OCI-LY3 (cell line): ENCODE measurements around the gene RPL14.
A peak's percentile ranks its signal among the peaks of the same experiment; 100 is the strongest.

ENCODE experiments used
- H2AFZ ChIP-seq: fragments of 200-600, 300-600 bp; shearing (Covaris generic); 2 replicates; pipeline ENCODE4 v1.6.0; 2014; ENCODE audit warnings: antibody characterized with exemption, low read depth, low read length
- H3K27ac ChIP-seq: fragments of 200-600, 300-600 bp; sonication (generic); 2 replicates; pipeline ENCODE4 v1.5.1; 2014; ENCODE audit warnings: mild to moderate bottlenecking, low read length, moderate library complexity, mixed read lengths
- H3K27me3 ChIP-seq: fragments of 200-600, 300-600 bp; sonication (generic); 2 replicates; pipeline ENCODE4 v1.6.1; 2014; ENCODE audit warnings: low read depth, low read length, mixed read lengths
- H3K36me3 ChIP-seq: fragments of 200-600, 300-600 bp; sonication (generic); replicated peaks from 2 replicates; pipeline ENCODE3; 2014; ENCODE audit warnings: low read depth, low read length, mixed read lengths
- H3K4me1 ChIP-seq: fragments of 300-600, 200-600 bp; sonication (generic); 2 replicates; pipeline ENCODE4 v1.6.1; 2014; ENCODE audit warnings: low read length, mixed read lengths
- H3K4me2 ChIP-seq: fragments of 200-600, 300-600 bp; sonication (generic); 2 replicates; pipeline ENCODE4 v1.6.1; 2014; ENCODE audit warnings: low read length, mixed read lengths
- H3K4me3 ChIP-seq: fragments of 300-600, 200-600 bp; sonication (generic); 2 replicates; pipeline ENCODE4 v1.5.1; 2014; ENCODE audit warnings: antibody characterized with exemption, mild to moderate bottlenecking, low read length, moderate library complexity
- H3K79me2 ChIP-seq: fragments of 300-600, 200-600 bp; shearing (Covaris generic); 2 replicates; pipeline ENCODE4 v1.6.1; 2014; ENCODE audit warnings: mild to moderate bottlenecking, low read length, mixed read lengths
- H3K9ac ChIP-seq: fragments of 300-600, 200-600 bp; shearing (Covaris generic); 2 replicates; pipeline ENCODE4 v1.6.0; 2014; ENCODE audit warnings: mild to moderate bottlenecking, low read length, moderate library complexity
- H3K9me3 ChIP-seq: fragments of 200-600, 300-600 bp; shearing (Covaris generic); 2 replicates; pipeline ENCODE4 v1.6.1; 2014; ENCODE audit warnings: low read length, mixed read lengths; ENCODE audit not compliant: insufficient read depth
- H4K20me1 ChIP-seq: fragments of 200-600, 300-600 bp; sonication (generic); 2 replicates; pipeline ENCODE4 v1.6.1; 2016; ENCODE audit warnings: low read length, mixed read lengths; ENCODE audit not compliant: insufficient read depth
- EZH2phosphoT487 ChIP-seq: fragments of 200-600 bp; shearing (Covaris generic); IDR thresholded peaks from 2 replicates; pipeline ENCODE4 v1.6.1; 2018; ENCODE audit warnings: antibody characterized with exemption, mixed run types, low read depth
- TF ChIP-seq, protein P1 (sequence below): fragments of 200-600, 300-600 bp; sonication (generic); IDR thresholded peaks from 2 replicates; pipeline ENCODE4 v1.5.1; 2014; ENCODE audit warnings: antibody characterized with exemption, low read length, low read depth

RPL14 gene

DNA sequence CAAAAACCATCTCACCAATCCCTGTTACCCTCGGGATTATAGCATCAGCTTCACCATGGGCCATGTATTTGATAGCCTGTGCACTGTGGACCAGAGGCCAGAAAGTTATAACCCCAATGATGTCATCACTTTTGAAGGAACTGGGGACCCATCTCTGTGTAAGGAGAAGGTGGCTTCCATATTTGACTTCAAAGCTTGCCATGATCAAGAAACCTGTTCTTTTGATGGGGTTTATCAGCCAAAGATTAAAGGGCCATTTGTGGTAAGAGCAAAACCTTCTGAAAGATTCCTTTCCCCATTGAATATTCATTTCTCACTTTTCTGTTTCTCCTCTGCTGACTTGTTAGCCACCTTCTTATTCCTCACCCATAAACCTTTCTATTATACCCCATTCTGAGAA, 34.3 kb upstream of the RPL14 start:
- Histone ChIP-seq H3K27ac (no peak overlapping the region), H3K4me3 (no peak overlapping the region), H3K4me1 (no peaks in the 10 kb centered on the region), H3K4me2 (no peak overlapping the region), H3K27me3 (peaks cover 2% of the 10 kb centered on the region), H3K9me3 (no peaks in the 10 kb centered on the region), H3K36me3 (no peaks in the 10 kb centered on the region), H4K20me1 (no peaks in the 10 kb centered on the region), H3K79me2 (no peaks in the 10 kb centered on the region), H2AFZ (no peak overlapping the region), H3K9ac (no peak overlapping the region)
- no peak for TF ChIP-seq EZH2phosphoT487

DNA sequence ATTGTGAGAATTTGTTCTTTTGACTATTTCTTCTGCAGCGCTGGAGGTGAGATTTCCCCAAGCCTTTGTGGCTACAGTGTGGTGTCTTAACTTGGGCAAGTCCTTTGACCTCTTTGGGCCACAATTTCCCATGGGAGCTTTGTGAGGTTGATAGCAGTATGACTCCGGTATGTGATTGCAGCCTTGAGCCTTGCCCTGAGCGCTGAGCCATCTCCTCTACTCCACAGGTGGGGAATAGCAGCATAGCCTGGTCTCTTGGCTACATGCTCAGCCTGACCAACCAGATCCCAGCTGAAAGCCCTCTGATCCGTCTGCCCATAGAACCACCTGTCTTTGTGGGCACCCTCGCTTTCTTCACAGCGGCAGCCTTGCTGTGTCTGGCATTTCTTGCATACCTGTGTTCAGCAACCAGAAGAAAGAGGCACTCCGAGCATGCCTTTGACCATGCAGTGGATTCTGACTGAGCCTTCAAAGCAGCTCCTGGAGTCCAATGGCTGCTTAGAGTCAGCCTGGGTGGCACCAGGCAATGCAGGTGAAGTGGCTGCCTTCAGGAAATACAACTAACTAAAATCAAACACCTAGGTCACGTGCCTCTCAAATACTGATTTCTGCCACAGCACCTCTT, 30.0 kb upstream of the RPL14 start:
- no peak overlapping the region for H3K9ac ChIP-seq
- TF ChIP-seq, protein P1, sequence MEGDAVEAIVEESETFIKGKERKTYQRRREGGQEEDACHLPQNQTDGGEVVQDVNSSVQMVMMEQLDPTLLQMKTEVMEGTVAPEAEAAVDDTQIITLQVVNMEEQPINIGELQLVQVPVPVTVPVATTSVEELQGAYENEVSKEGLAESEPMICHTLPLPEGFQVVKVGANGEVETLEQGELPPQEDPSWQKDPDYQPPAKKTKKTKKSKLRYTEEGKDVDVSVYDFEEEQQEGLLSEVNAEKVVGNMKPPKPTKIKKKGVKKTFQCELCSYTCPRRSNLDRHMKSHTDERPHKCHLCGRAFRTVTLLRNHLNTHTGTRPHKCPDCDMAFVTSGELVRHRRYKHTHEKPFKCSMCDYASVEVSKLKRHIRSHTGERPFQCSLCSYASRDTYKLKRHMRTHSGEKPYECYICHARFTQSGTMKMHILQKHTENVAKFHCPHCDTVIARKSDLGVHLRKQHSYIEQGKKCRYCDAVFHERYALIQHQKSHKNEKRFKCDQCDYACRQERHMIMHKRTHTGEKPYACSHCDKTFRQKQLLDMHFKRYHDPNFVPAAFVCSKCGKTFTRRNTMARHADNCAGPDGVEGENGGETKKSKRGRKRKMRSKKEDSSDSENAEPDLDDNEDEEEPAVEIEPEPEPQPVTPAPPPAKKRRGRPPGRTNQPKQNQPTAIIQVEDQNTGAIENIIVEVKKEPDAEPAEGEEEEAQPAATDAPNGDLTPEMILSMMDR, result no peak
- no peak for TF ChIP-seq EZH2phosphoT487
- H2AFZ ChIP-seq, result no peak overlapping the region

DNA sequence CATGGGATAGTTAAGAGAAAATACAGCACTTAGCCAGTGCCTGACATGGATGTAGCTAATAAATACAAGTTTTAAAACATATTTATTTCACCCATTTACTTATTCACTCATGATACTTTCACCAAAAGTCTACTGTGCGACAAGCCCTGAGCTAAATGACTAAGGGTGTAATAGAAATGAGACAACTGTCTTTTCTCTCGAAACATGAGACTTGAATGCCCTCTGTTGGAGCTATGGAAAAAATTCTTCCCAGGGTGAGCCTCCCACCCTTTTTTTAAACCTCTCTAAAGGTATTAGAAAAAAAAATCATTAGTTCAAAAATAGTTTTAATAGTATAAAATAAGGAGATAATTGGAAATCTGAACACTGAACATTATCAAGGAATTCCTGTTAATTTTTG, 24.3 kb upstream of the RPL14 start:
- H2AFZ ChIP-seq, result no peak overlapping the region
- H3K9ac ChIP-seq, result no peak overlapping the region

More for the DNA sequence above, 30.0 kb upstream of the RPL14 start:
- H3K4me1 ChIP-seq, result no peaks in the 10 kb centered on the region
- H3K79me2 ChIP-seq, result no peaks in the 10 kb centered on the region
- no peaks in the 10 kb centered on the region for H3K27me3 ChIP-seq
- H3K4me2 ChIP-seq, result no peak overlapping the region
- H3K27ac ChIP-seq, result no peak overlapping the region
- no peaks in the 10 kb centered on the region for H4K20me1 ChIP-seq
- no peaks in the 10 kb centered on the region for H3K9me3 ChIP-seq
- H3K36me3 ChIP-seq, result no peaks in the 10 kb centered on the region
- no peak overlapping the region for H3K4me3 ChIP-seq

DNA sequence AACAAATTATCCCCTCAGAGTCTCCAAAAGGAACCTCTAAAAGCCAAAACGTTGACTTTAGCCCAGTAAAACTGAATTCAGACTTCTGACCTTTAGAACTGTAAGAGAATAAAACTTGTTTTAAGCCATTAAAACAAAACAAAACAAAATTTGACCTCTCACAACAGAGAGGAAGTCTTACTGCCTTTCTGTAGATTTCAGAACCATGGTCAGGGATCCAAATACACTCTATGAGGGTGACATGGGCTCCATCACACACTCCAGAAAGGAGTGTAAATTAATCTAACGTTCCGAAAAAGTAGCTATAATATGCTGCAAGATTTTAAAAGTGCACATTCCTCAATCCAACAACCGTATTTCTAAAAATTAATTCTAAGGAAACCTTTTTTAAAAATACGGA, 19.2 kb upstream of the RPL14 start:
- no peaks in the 10 kb centered on the region for H4K20me1 ChIP-seq
- H3K9ac ChIP-seq, result no peak overlapping the region
- H3K79me2 ChIP-seq, result no peaks in the 10 kb centered on the region
- H3K4me2 ChIP-seq, result no peak overlapping the region
- no peaks in the 10 kb centered on the region for H3K9me3 ChIP-seq
- H3K27me3 ChIP-seq, result no peaks in the 10 kb centered on the region
- no peak overlapping the region for H2AFZ ChIP-seq
- TF ChIP-seq, protein P1, result no peak
- TF ChIP-seq EZH2phosphoT487, result no peak
- no peaks in the 10 kb centered on the region for H3K36me3 ChIP-seq
- H3K27ac ChIP-seq, result no peak overlapping the region
- no peak overlapping the region for H3K4me3 ChIP-seq
- no peaks in the 10 kb centered on the region for H3K4me1 ChIP-seq

More for the DNA sequence above, 24.3 kb upstream of the RPL14 start:
- TF ChIP-seq EZH2phosphoT487, result no peak
- TF ChIP-seq, protein P1, result 0 out of 2 replicates have a peak, but pooled peaks have one; percentile 7
- no peak overlapping the region for H3K4me2 ChIP-seq
- H3K79me2 ChIP-seq, result no peaks in the 10 kb centered on the region
- no peaks in the 10 kb centered on the region for H3K4me1 ChIP-seq
- no peaks in the 10 kb centered on the region for H3K27me3 ChIP-seq
- H3K36me3 ChIP-seq, result no peaks in the 10 kb centered on the region
- H3K27ac ChIP-seq, result no peak overlapping the region
- no peaks in the 10 kb centered on the region for H3K9me3 ChIP-seq
- no peak overlapping the region for H3K4me3 ChIP-seq
- H4K20me1 ChIP-seq, result no peaks in the 10 kb centered on the region
